Neural progenitor cell (in vitro differentiated cells): ENCODE measurements around the gene SPOCD1. TPM values are rescaled to one million over a fixed set of nuclear protein-coding genes. Genes with fewer than 3 reads are reported as not detected.

Experiments
- DNase-seq: peaks from one replicate; pipeline ENCODE4 v3.0.0-alpha.2; 2016; ENCODE audit warnings: low spot score
- H2AFZ ChIP-seq: fragments of 200-600 bp; sonication (generic); replicated peaks from 2 replicates; pipeline ENCODE4 v1.6.1; 2016; ENCODE audit warnings: antibody characterized with exemption
- H3F3A ChIP-seq: fragments of 200-600 bp; sonication (generic); 2 replicates; pipeline ENCODE4 v1.6.1; 2016; ENCODE audit warnings: antibody characterized with exemption, low read depth
- H3K27ac ChIP-seq: fragments of 200-600 bp; sonication (generic); 2 replicates; pipeline ENCODE4 v1.5.1; 2016; ENCODE audit warnings: mild to moderate bottlenecking
- H3K27me3 ChIP-seq: fragments of 200-600 bp; sonication (generic); 2 replicates; pipeline ENCODE4 v1.6.1; 2016; ENCODE audit warnings: mild to moderate bottlenecking, moderate library complexity
- H3K36me3 ChIP-seq: fragments of 200-600 bp; sonication (generic); 2 replicates; pipeline ENCODE4 v1.5.1; 2016
- H3K4me1 ChIP-seq: fragments of 200-600 bp; sonication (generic); 2 replicates; pipeline ENCODE4 v1.6.1; 2016; ENCODE audit warnings: mixed run types
- H3K4me2 ChIP-seq: fragments of 200-600 bp; sonication (generic); 2 replicates; pipeline ENCODE4 v1.6.1; 2016
- H3K4me3 ChIP-seq: fragments of 200-600 bp; sonication (generic); 2 replicates; pipeline ENCODE4 v1.5.1; 2016
- H3K79me2 ChIP-seq: fragments of 200-600 bp; sonication (generic); 2 replicates; pipeline ENCODE4 v1.6.1; 2016; ENCODE audit warnings: low read depth
- H3K9ac ChIP-seq: fragments of 200-600 bp; sonication (generic); 2 replicates; pipeline ENCODE4 v1.6.1; 2016
- H3K9me3 ChIP-seq: fragments of 200-600 bp; sonication (generic); 2 replicates; pipeline ENCODE4 v1.5.1; 2016; ENCODE audit warnings: low read depth
- H4K20me1 ChIP-seq: fragments of 200-600 bp; sonication (generic); 2 replicates; pipeline ENCODE4 v1.6.1; 2016; ENCODE audit warnings: low read depth
- H3K27ac Mint-ChIP-seq: 3 replicates; pipeline ENCODE4 v1.8.0; 2021; ENCODE audit warnings: mixed read lengths
- H3K27me3 Mint-ChIP-seq: 2 replicates; pipeline ENCODE4 v1.8.0; 2022; ENCODE audit warnings: low read depth, mild to moderate bottlenecking, inconsistent platforms, moderate library complexity, mixed read lengths; ENCODE audit not compliant: insufficient read depth
- H3K36me3 Mint-ChIP-seq: 3 replicates; pipeline ENCODE4 v1.8.0; 2021; ENCODE audit warnings: mixed read lengths
- H3K4me1 Mint-ChIP-seq: 3 replicates; pipeline ENCODE4 v1.8.0; 2021; ENCODE audit warnings: mixed read lengths
- H3K4me3 Mint-ChIP-seq: 3 replicates; pipeline ENCODE4 v1.8.0; 2021; ENCODE audit warnings: mild to moderate bottlenecking, moderate library complexity, mixed read lengths
- H3K9me3 Mint-ChIP-seq: 3 replicates; pipeline ENCODE4 v1.8.0; 2020; ENCODE audit warnings: mixed read lengths
- CTCF ChIP-seq: fragments of 200-600 bp; sonication (generic); IDR thresholded peaks from 2 replicates; pipeline ENCODE4 v1.5.1; 2017; ENCODE audit warnings: antibody characterized with exemption, mild to moderate bottlenecking
- EZH2 ChIP-seq: fragments of 200-600 bp; sonication (generic); IDR thresholded peaks from 2 replicates; pipeline ENCODE4 v1.6.1; 2017; ENCODE audit warnings: antibody characterized with exemption, mild to moderate bottlenecking, moderate library complexity
- EZH2phosphoT487 ChIP-seq: fragments of 200-600 bp; sonication (generic); IDR thresholded peaks from 2 replicates; pipeline ENCODE4 v1.6.1; 2017; ENCODE audit warnings: antibody characterized with exemption
- total RNA-seq: library from RNA; depleted of rRNA; stranded (reverse); fragments of >200 nt; gene quantifications from 2 replicates; pipeline ENCODE4 v1.2.3, GENCODE V29; 2015; ENCODE audit warnings: low replicate concordance

Gene SPOCD1
- total RNA-seq, 1 donor from 2014 or later: 1.4 TPM

- peaks cover 12% of the 10 kb centered on the region for H3F3A ChIP-seq
- H4K20me1 ChIP-seq: no peaks in the 10 kb centered on the region
- H3K79me2 ChIP-seq: no peaks in the 10 kb centered on the region
- H3K36me3 Mint-ChIP-seq: no peaks in the 10 kb centered on the region
- H3K4me3 ChIP-seq: no peak overlapping the region
- H3K4me2 ChIP-seq: no peak overlapping the region
- H3K4me1 Mint-ChIP-seq: peaks cover 40% of the 10 kb centered on the region
- no peak overlapping the region for H2AFZ ChIP-seq
- H3K27me3 ChIP-seq: peaks cover 68% of the 10 kb centered on the region
- H3K36me3 ChIP-seq: no peaks in the 10 kb centered on the region
- TF ChIP-seq CTCF (no peak), EZH2phosphoT487 (no peak), EZH2 (no peak)
- peaks cover 33% of the 10 kb centered on the region for H3K4me1 ChIP-seq
- H3K9me3 Mint-ChIP-seq: no peaks in the 10 kb centered on the region
- DNase-seq: no peak
- H3K4me3 Mint-ChIP-seq: peak overlapping the region; percentile 7
- H3K9me3 ChIP-seq: no peaks in the 10 kb centered on the region
- H3K27ac Mint-ChIP-seq: no peak overlapping the region
- no peak overlapping the region for H3K9ac ChIP-seq
- H3K27me3 Mint-ChIP-seq: peaks cover 49% of the 10 kb centered on the region
- H3K27ac ChIP-seq: no peak overlapping the region
Observed at GRCh38 chr1:31773861-31774260, 42.0 kb downstream of the SPOCD1 start.

GRCh38 chr1:31772669-31773248 lies 43.1 kb downstream of the SPOCD1 start:
- H3K27me3 Mint-ChIP-seq: peaks cover 54% of the 10 kb centered on the region
- DNase-seq: no peak
- Histone ChIP-seq H3K4me1 (peaks cover 33% of the 10 kb centered on the region), H3K79me2 (no peaks in the 10 kb centered on the region), H2AFZ (peak overlapping the region; percentile 59), H3K36me3 (no peaks in the 10 kb centered on the region), H3K4me2 (peak overlapping the region; percentile 84), H3K4me3 (peak overlapping the region; percentile 49), H3K9ac (no peak overlapping the region), H3K9me3 (no peaks in the 10 kb centered on the region), H4K20me1 (no peaks in the 10 kb centered on the region), H3F3A (peaks cover 12% of the 10 kb centered on the region), H3K27me3 (peaks cover 68% of the 10 kb centered on the region), H3K27ac (no peak overlapping the region)
- TF ChIP-seq EZH2 (no peak), CTCF (no peak), EZH2phosphoT487 (no peak)
- H3K36me3 Mint-ChIP-seq: no peaks in the 10 kb centered on the region
- H3K9me3 Mint-ChIP-seq: no peaks in the 10 kb centered on the region
- peak overlapping the region; percentile 88 for H3K4me3 Mint-ChIP-seq
- H3K27ac Mint-ChIP-seq: no peak overlapping the region
- H3K4me1 Mint-ChIP-seq: peaks cover 51% of the 10 kb centered on the region

GRCh38 chr1:31771891-31772668 lies 43.7 kb downstream of the SPOCD1 start:
- H3K9me3 Mint-ChIP-seq: no peaks in the 10 kb centered on the region
- H3K27ac Mint-ChIP-seq: peak overlapping the region; percentile 86
- Histone ChIP-seq H3K4me2 (peak overlapping the region; percentile 84), H3K4me1 (peaks cover 37% of the 10 kb centered on the region), H3K27me3 (peaks cover 68% of the 10 kb centered on the region), H2AFZ (peak overlapping the region; percentile 59), H3K27ac (no peak overlapping the region), H4K20me1 (no peaks in the 10 kb centered on the region), H3K9me3 (no peaks in the 10 kb centered on the region), H3K36me3 (no peaks in the 10 kb centered on the region), H3K79me2 (no peaks in the 10 kb centered on the region), H3K9ac (no peak overlapping the region), H3K4me3 (peak overlapping the region; percentile 49), H3F3A (peaks cover 12% of the 10 kb centered on the region)
- peak; percentile 49 for DNase-seq
- H3K4me3 Mint-ChIP-seq: peak overlapping the region; percentile 88
- H3K36me3 Mint-ChIP-seq: no peaks in the 10 kb centered on the region
- TF ChIP-seq EZH2 (peak; percentile 97), EZH2phosphoT487 (peak; percentile 83), CTCF (peak; percentile 11)
- peaks cover 52% of the 10 kb centered on the region for H3K27me3 Mint-ChIP-seq
- H3K4me1 Mint-ChIP-seq: peaks cover 58% of the 10 kb centered on the region
